Measurements from ENCODE around the gene ITPRIPL2. TPM values are rescaled to one million over a fixed set of nuclear protein-coding genes. Genes with fewer than 3 reads are reported as not detected.

The ITPRIPL2 gene
- total and polyA plus RNA-seq, 2 of the 13 experiments (the other 11 are each of a cell fraction or from before 2014, with no cell fraction given) = 5.9 to 12.6 TPM

- TF ChIP-seq, protein P1, sequence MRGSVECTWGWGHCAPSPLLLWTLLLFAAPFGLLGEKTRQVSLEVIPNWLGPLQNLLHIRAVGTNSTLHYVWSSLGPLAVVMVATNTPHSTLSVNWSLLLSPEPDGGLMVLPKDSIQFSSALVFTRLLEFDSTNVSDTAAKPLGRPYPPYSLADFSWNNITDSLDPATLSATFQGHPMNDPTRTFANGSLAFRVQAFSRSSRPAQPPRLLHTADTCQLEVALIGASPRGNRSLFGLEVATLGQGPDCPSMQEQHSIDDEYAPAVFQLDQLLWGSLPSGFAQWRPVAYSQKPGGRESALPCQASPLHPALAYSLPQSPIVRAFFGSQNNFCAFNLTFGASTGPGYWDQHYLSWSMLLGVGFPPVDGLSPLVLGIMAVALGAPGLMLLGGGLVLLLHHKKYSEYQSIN (CRISPR knock-in tag; IDR thresholded peaks at IDR 0.05; ENCODE audit: borderline replicate concordance) = no peak
- TF ChIP-seq ZNF589 (CRISPR knock-in tag; conservative IDR thresholded peaks at IDR 0.05) (no peak), BRCA1 (CRISPR knock-in tag; IDR thresholded peaks at IDR 0.05) (no peak), NFATC3 (CRISPR knock-in tag; IDR thresholded peaks at IDR 0.05) (no peak), MNT (IDR thresholded peaks at IDR 0.05) (no peak), MTERF4 (CRISPR knock-in tag; IDR thresholded peaks at IDR 0.05) (peak; percentile 5; the same call in 1 of the 2 replicates), NCOA1 (CRISPR knock-in tag; IDR thresholded peaks at IDR 0.05) (no peak), KLF15 (CRISPR knock-in tag; IDR thresholded peaks at IDR 0.05; ENCODE audit: borderline replicate concordance) (no peak), ZNF17 (CRISPR knock-in tag; IDR thresholded peaks at IDR 0.05) (no peak), HOXA5 (CRISPR knock-in tag; IDR thresholded peaks at IDR 0.05) (peak; percentile 48; the same call in 1 of the 2 replicates), ZNF30 (CRISPR knock-in tag; IDR thresholded peaks at IDR 0.05) (0 out of 2 replicates have a peak, but pooled peaks have one; percentile 14), IRF9 (CRISPR knock-in tag; IDR thresholded peaks at IDR 0.05; ENCODE audit: borderline replicate concordance) (0 out of 2 replicates have a peak, but pooled peaks have one; percentile 20), ZNF607 (CRISPR knock-in tag; IDR thresholded peaks at IDR 0.05; ENCODE audit: borderline replicate concordance) (peak; percentile 83; the same call in 1 of the 2 replicates), TOE1 (CRISPR knock-in tag; IDR thresholded peaks at IDR 0.05) (no peak), HOXA7 (CRISPR knock-in tag; IDR thresholded peaks at IDR 0.05) (no peak), RBM22 (optimal IDR thresholded peaks at IDR 0.05; ENCODE audit: low read length) (no peak), ZNF558 (CRISPR knock-in tag; IDR thresholded peaks at IDR 0.05; ENCODE audit: borderline replicate concordance) (no peak)
- TF ChIP-seq, protein P2, sequence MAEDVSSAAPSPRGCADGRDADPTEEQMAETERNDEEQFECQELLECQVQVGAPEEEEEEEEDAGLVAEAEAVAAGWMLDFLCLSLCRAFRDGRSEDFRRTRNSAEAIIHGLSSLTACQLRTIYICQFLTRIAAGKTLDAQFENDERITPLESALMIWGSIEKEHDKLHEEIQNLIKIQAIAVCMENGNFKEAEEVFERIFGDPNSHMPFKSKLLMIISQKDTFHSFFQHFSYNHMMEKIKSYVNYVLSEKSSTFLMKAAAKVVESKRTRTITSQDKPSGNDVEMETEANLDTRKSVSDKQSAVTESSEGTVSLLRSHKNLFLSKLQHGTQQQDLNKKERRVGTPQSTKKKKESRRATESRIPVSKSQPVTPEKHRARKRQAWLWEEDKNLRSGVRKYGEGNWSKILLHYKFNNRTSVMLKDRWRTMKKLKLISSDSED (CRISPR knock-in tag; IDR thresholded peaks at IDR 0.05) = peak; percentile 89; the same call in 1 of the 2 replicates
- TF ChIP-seq, protein P3, sequence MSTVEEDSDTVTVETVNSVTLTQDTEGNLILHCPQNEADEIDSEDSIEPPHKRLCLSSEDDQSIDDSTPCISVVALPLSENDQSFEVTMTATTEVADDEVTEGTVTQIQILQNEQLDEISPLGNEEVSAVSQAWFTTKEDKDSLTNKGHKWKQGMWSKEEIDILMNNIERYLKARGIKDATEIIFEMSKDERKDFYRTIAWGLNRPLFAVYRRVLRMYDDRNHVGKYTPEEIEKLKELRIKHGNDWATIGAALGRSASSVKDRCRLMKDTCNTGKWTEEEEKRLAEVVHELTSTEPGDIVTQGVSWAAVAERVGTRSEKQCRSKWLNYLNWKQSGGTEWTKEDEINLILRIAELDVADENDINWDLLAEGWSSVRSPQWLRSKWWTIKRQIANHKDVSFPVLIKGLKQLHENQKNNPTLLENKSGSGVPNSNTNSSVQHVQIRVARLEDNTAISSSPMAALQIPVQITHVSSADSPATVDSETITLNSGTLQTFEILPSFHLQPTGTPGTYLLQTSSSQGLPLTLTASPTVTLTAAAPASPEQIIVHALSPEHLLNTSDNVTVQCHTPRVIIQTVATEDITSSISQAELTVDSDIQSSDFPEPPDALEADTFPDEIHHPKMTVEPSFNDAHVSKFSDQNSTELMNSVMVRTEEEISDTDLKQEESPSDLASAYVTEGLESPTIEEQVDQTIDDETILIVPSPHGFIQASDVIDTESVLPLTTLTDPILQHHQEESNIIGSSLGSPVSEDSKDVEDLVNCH (CRISPR knock-in tag; IDR thresholded peaks at IDR 0.05) = no peak
Measured at GRCh38 chr16:19113577-19114358, at the start of gene ITPRIPL2 (continued).

All from HepG2 (cell line).